EL (cell line): ENCODE data around the gene ARMC9.
A peak's percentile ranks its signal among the peaks of the same experiment; 100 is the strongest.
"Not testable (repeated sequence)": the region's sequence is repeated elsewhere in the genome, so short reads cannot be mapped to it uniquely, and the experiment has no call there.

Experiments used
- DNase-seq: peaks from one replicate; pipeline ENCODE4 v3.0.0-alpha.2; 2016

Gene ARMC9

GRCh38 chr2:231290321-231291015 lies 92.0 kb downstream of the ARMC9 start:
- DNase-seq: no peak

GRCh38 chr2:231292472-231293134 lies 94.2 kb downstream of the ARMC9 start:
- DNase-seq: no peak

- no peak for DNase-seq
These were observed 94.7 kb downstream of the ARMC9 start for GRCh38 chr2:231293163-231293562.

GRCh38 chr2:231294116-231294515 lies 95.7 kb downstream of the ARMC9 start:
- no peak for DNase-seq

GRCh38 chr2:231294571-231295362 lies 96.3 kb downstream of the ARMC9 start:
- no peak for DNase-seq

GRCh38 chr2:231295363-231295655 lies 96.9 kb downstream of the ARMC9 start:
- DNase-seq: no peak

- DNase-seq: no peak
These were observed 98.1 kb downstream of the ARMC9 start for GRCh38 chr2:231296401-231296974.

GRCh38 chr2:231297108-231297908 lies 98.9 kb downstream of the ARMC9 start:
- DNase-seq: peak; percentile 53

- DNase-seq: no peak
These were observed 99.7 kb downstream of the ARMC9 start for GRCh38 chr2:231298091-231298490.

GRCh38 chr2:231299267-231299666 lies 100.8 kb downstream of the ARMC9 start:
- no peak for DNase-seq

GRCh38 chr2:231300020-231300721 lies 101.7 kb downstream of the ARMC9 start:
- no peak for DNase-seq

GRCh38 chr2:231300722-231301076 lies 102.3 kb downstream of the ARMC9 start:
- DNase-seq: no peak

- DNase-seq: not testable (repeated sequence)
These were observed 105.8 kb downstream of the ARMC9 start for GRCh38 chr2:231304259-231304658.

- DNase-seq: no peak
These were observed 106.8 kb downstream of the ARMC9 start for GRCh38 chr2:231305221-231305620.

- DNase-seq: no peak
These were observed 108.5 kb downstream of the ARMC9 start for GRCh38 chr2:231306791-231307393.

- DNase-seq: no peak
These were observed 109.8 kb downstream of the ARMC9 start for GRCh38 chr2:231308219-231308618.

- DNase-seq: no peak
These were observed 110.4 kb downstream of the ARMC9 start for GRCh38 chr2:231308631-231309428.

- DNase-seq: no peak
These were observed 113.6 kb downstream of the ARMC9 start for GRCh38 chr2:231312066-231312465.

GRCh38 chr2:231315896-231316295 lies 117.5 kb downstream of the ARMC9 start:
- DNase-seq: no peak

- DNase-seq: no peak
These were observed 119.1 kb downstream of the ARMC9 start for GRCh38 chr2:231317579-231317978.

- no peak for DNase-seq
These were observed 120.0 kb downstream of the ARMC9 start for GRCh38 chr2:231318436-231318835.
